Lower lobe of right lung (tissue), 2 donors: ENCODE results near the gene SLC25A21. TPM values are rescaled to one million over a fixed set of nuclear protein-coding genes. Genes with fewer than 3 reads are reported as not detected.
"Not testable (repeated sequence)": the region's sequence is repeated elsewhere in the genome, so short reads cannot be mapped to it uniquely, and the experiment has no call there.

Source experiments
- ATAC-seq, 2 donors: fragments of 200-7000 bp; cut with Tn5 transposase; one replicate each; pipeline ENCODE4 v1.9.1; 2020 to 2022; ENCODE audit warnings: mild to moderate bottlenecking in 2 of 2, moderate library complexity in 2 of 2
- DNase-seq: peaks from one replicate; pipeline ENCODE4 v3.0.0-alpha.2; 2020
- H3K27ac ChIP-seq: fragments of 200-600 bp; one replicate; pipeline ENCODE4 v1.8.0; 2022
- H3K27me3 ChIP-seq: fragments of 200-600 bp; one replicate; pipeline ENCODE4 v1.8.0; 2022; ENCODE audit warnings: low read depth
- H3K36me3 ChIP-seq: fragments of 200-600 bp; one replicate; pipeline ENCODE4 v1.8.0; 2022; ENCODE audit warnings: mild to moderate bottlenecking
- H3K4me1 ChIP-seq: fragments of 200-600 bp; one replicate; pipeline ENCODE4 v1.8.0; 2022
- H3K4me3 ChIP-seq: fragments of 200-600 bp; one replicate; pipeline ENCODE4 v1.8.0; 2022; ENCODE audit warnings: mild to moderate bottlenecking
- H3K9me3 ChIP-seq: fragments of 200-600 bp; one replicate; pipeline ENCODE4 v1.8.0; 2022
- CTCF ChIP-seq: fragments of 200-600 bp; IDR thresholded peaks from one replicate; pipeline ENCODE4 v1.8.0; 2022; ENCODE audit warnings: antibody characterized with exemption, mild to moderate bottlenecking
- intact Hi-C: fragments of 100-400 bp; cut with DNase I; formaldehyde crosslinking; loops from one replicate; pipeline ENCODE4 v1.11.0; 2022
- total RNA-seq: library from RNA; stranded (reverse); fragmentation: NEBNext Ultra II Directional; extraction: Animal tissue kit (Norgen Biotek cat#: 25700); gene quantifications from one replicate; pipeline ENCODE4 v1.2.1, GENCODE V29; 2021
- donor health status: DM: no; HTN: yes; CAD: no; lungs with severe emphysema.

The SLC25A21 gene
- total RNA-seq, 1 donor from 2014 or later: 0.38 TPM

GRCh38 chr14:36988568-36988967 lies 183.8 kb downstream of the SLC25A21 start:
- Histone ChIP-seq H3K36me3 (no peaks in the 10 kb centered on the region), H3K27me3 (no peaks in the 10 kb centered on the region), H3K4me1 (no peaks in the 10 kb centered on the region), H3K9me3 (no peaks in the 10 kb centered on the region), H3K27ac (no peak overlapping the region), H3K4me3 (no peak overlapping the region)
- TF ChIP-seq CTCF: no peak
- no peak for DNase-seq
- no peak for ATAC-seq
- intact Hi-C loops: no loop called here

- ATAC-seq: no peak
- Histone ChIP-seq H3K9me3 (no peaks in the 10 kb centered on the region), H3K4me1 (no peaks in the 10 kb centered on the region), H3K27me3 (no peaks in the 10 kb centered on the region), H3K4me3 (no peak overlapping the region), H3K27ac (no peak overlapping the region), H3K36me3 (no peaks in the 10 kb centered on the region)
- DNase-seq: no peak
- no peak for TF ChIP-seq CTCF
- intact Hi-C loops: no loop called here
These were observed 186.0 kb downstream of the SLC25A21 start for GRCh38 chr14:36986407-36986806.

- TF ChIP-seq CTCF: no peak
- Histone ChIP-seq H3K27ac (no peak overlapping the region), H3K9me3 (no peaks in the 10 kb centered on the region), H3K4me1 (no peaks in the 10 kb centered on the region), H3K36me3 (no peaks in the 10 kb centered on the region), H3K27me3 (no peaks in the 10 kb centered on the region), H3K4me3 (no peak overlapping the region)
- DNase-seq (no peak), ATAC-seq (no peak)
- intact Hi-C loops: no loop called here
These were observed 190.4 kb downstream of the SLC25A21 start for GRCh38 chr14:36981832-36982529.

GRCh38 chr14:36980413-36980812 lies 192.0 kb downstream of the SLC25A21 start:
- ATAC-seq, H3K27me3 ChIP-seq, intact Hi-C loops: not testable (repeated sequence)

GRCh38 chr14:36979863-36980262 lies 192.5 kb downstream of the SLC25A21 start:
- Histone ChIP-seq H3K27ac (no peak overlapping the region), H3K36me3 (no peaks in the 10 kb centered on the region), H3K4me1 (no peaks in the 10 kb centered on the region), H3K4me3 (no peak overlapping the region), H3K9me3 (no peaks in the 10 kb centered on the region), H3K27me3 (no peaks in the 10 kb centered on the region)
- intact Hi-C loops: no loop called here
- DNase-seq (no peak), ATAC-seq (no peak)
- no peak for TF ChIP-seq CTCF

More at GRCh38 chr14:36980413-36980812, 192.0 kb downstream of the SLC25A21 start:
- DNase-seq, H3K4me1 ChIP-seq, H3K4me3 ChIP-seq, H3K36me3 ChIP-seq, H3K27ac ChIP-seq, H3K9me3 ChIP-seq: not testable (repeated sequence)

- Histone ChIP-seq H3K4me1 (no peaks in the 10 kb centered on the region), H3K36me3 (no peaks in the 10 kb centered on the region), H3K27me3 (no peaks in the 10 kb centered on the region), H3K9me3 (no peaks in the 10 kb centered on the region), H3K27ac (no peak overlapping the region), H3K4me3 (no peak overlapping the region)
- no peak for TF ChIP-seq CTCF
- ATAC-seq (no peak), DNase-seq (no peak)
- intact Hi-C loops: no loop called here
These were observed 195.8 kb downstream of the SLC25A21 start for GRCh38 chr14:36976571-36977023.
